ENCODE results near the gene THSD4. TPM values are rescaled to one million over a fixed set of nuclear protein-coding genes. Genes with fewer than 3 reads are reported as not detected.

Gene THSD4
- total and polyA plus RNA-seq, 2 of the 8 experiments (the other 6 are each of a cell fraction or from before 2014, with no cell fraction given) = 2.5 to 6.2 TPM

- TF ChIP-seq SAP30 (IDR thresholded peaks at IDR 0.05; ENCODE audit: insufficient read depth, insufficient replicate concordance, low read length) (no peak), RFX5 (IDR thresholded peaks at IDR 0.05; ENCODE audit: borderline replicate concordance, low read depth, low read length) (no peak), CBX5 (IDR thresholded peaks at IDR 0.05; ENCODE audit: low read depth, low read length) (no peak), CHD2 (IDR thresholded peaks at IDR 0.05; ENCODE audit: low read length) (no peak), USF2 (IDR thresholded peaks at IDR 0.05; ENCODE audit: low read length) (no peak), GABPA (IDR thresholded peaks at IDR 0.05; ENCODE audit: borderline replicate concordance, insufficient read depth, low read length) (no peak)
These were observed 361.6 kb downstream of the THSD4 start (continued) for GRCh38 chr15:71476823-71477222.

All from H1 (cell line).